HepG2 (cell line): Measurements from ENCODE around the gene PIK3R5.

Experiments used
- CREM ChIP-seq, 2 experiments: sonication (generic) in 1 of 2; formaldehyde crosslinking in 1 of 2; IDR thresholded peaks; 2 replicates each; pipeline versions ENCODE4 v1.4.0 to v1.6.1; 2016 to 2020; ENCODE audit warnings: antibody characterized with exemption in 1 of 2, mild to moderate bottlenecking in 1 of 2, missing genetic modification reagents in 1 of 2
- CTCF ChIP-seq: sonication (generic); formaldehyde crosslinking; IDR thresholded peaks from 2 replicates; pipeline ENCODE4 v1.5.0; 2020; ENCODE audit warnings: mild to moderate bottlenecking, missing genetic modification reagents, moderate library complexity
- NR2C2 ChIP-seq: sonication (generic); formaldehyde crosslinking; IDR thresholded peaks from 2 replicates; pipeline ENCODE4 v1.4.0; 2020; ENCODE audit warnings: missing genetic modification reagents, mild to moderate bottlenecking, moderate library complexity, borderline replicate concordance
- POLR2AphosphoS2 ChIP-seq: IDR thresholded peaks from 2 replicates; pipeline ENCODE4 v1.6.1; 2011; ENCODE audit warnings: low read depth, low read length, improper control_type of control experiment
- SIN3A ChIP-seq: IDR thresholded peaks from 2 replicates; pipeline ENCODE4 v1.6.1; 2011; ENCODE audit warnings: low read depth, mild to moderate bottlenecking, control low read depth, low read length, borderline replicate concordance
- SMAD9 ChIP-seq: sonication (generic); formaldehyde crosslinking; IDR thresholded peaks from 2 replicates; pipeline ENCODE4 v1.5.1; 2020; ENCODE audit warnings: mild to moderate bottlenecking, missing genetic modification reagents
- SMARCE1 ChIP-seq: fragments of 450-650 bp; IDR thresholded peaks from 2 replicates; pipeline ENCODE4 v1.6.1; 2017; ENCODE audit warnings: borderline replicate concordance
- SNAPC2 ChIP-seq: sonication (generic); formaldehyde crosslinking; IDR thresholded peaks from 2 replicates; pipeline ENCODE4 v1.8.1; 2022; ENCODE audit warnings: mild to moderate bottlenecking, missing genetic modification reagents
- ZFX ChIP-seq: sonication (generic); formaldehyde crosslinking; IDR thresholded peaks from 2 replicates; pipeline ENCODE4 v1.4.0; 2020; ENCODE audit warnings: mild to moderate bottlenecking, low read depth, missing genetic modification reagents, moderate library complexity

- TF ChIP-seq POLR2AphosphoS2 = no peak
- no peak for TF ChIP-seq SIN3A
- TF ChIP-seq SMAD9 (CRISPR knock-in tag) = no peak
- no peak for TF ChIP-seq SNAPC2 (CRISPR knock-in tag)
- no peak for TF ChIP-seq CTCF
- TF ChIP-seq CREM (IDR thresholded peaks at IDR 0.05) = no peak
- no peak for TF ChIP-seq CREM (CRISPR knock-in tag; IDR thresholded peaks at IDR 0.05)
- TF ChIP-seq SMARCE1 = no peak
- TF ChIP-seq NR2C2 = no peak
- no peak for TF ChIP-seq ZFX (CRISPR knock-in tag)
Measured at GRCh38 chr17:8938933-8939332, 26.6 kb downstream of the PIK3R5 start.
